ENCODE measurements around the gene SPI1. TPM values are rescaled to one million over a fixed set of nuclear protein-coding genes. Genes with fewer than 3 reads are reported as not detected.

Gene SPI1
- total and polyA plus RNA-seq, 9 donors: 3.6 to 8.2 (median 5.9) TPM

DNA sequence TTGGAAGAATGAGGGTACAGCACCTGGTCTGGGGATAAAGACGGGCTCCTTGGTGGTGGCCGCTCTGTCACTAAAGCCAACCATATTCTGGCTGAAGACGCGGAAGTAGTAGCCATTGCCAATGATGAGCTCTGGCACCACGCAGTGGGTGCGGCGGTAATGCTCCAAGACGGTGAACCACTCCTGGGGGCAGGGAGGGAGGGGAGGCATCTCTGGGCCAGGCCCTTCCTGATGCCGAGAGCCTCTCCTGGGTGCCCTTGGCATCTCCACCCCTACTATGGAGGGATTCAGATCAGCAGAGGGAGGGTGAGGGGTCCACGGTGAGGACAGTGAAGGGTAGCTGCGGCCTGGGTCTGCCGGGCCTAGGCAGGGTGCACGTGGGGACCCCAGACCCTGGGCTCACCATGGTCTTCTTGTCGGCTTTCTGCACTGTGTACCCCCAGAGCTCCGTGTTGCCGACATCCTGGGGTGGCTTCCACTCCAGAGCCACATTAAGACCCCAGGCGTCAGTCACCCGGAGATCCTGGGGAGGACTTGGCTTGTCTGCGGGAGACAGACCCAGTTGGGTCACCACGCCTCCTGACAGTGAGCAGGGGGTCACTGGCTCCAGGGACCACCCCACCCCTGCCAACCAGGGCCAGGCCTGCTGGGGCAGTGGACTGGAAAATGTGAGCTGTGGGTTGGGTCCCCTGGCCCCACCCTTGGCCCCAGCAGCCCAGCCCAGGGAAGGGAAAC lies 45.4 kb downstream of the SPI1 start:
- WGBS (ENCODE audit: insufficient coverage): 93% methylated on average over 17 of the region's 20 CpGs
- no peak overlapping the region for H3K4me3 ChIP-seq (ENCODE audit: low read length)
- DNase-seq: no peak
- H3K9me3 ChIP-seq (replicated peaks; ENCODE audit: control insufficient read depth, low read depth, low read length): no peaks in the 10 kb centered on the region
- H3K36me3 ChIP-seq (ENCODE audit: control insufficient read depth, insufficient read depth, low read length): peaks cover 22% of the 10 kb centered on the region
- no peaks in the 10 kb centered on the region for H3K27me3 ChIP-seq (ENCODE audit: control insufficient read depth, insufficient read depth, low read length)
- H3K27ac ChIP-seq (ENCODE audit: low read length): no peak overlapping the region
- H3K4me1 ChIP-seq (ENCODE audit: control insufficient read depth, insufficient read depth, low read length): peaks cover 31% of the 10 kb centered on the region

- H3K27me3 ChIP-seq (ENCODE audit: control insufficient read depth, insufficient read depth, low read length): no peaks in the 10 kb centered on the region
- H3K36me3 ChIP-seq (ENCODE audit: control insufficient read depth, insufficient read depth, low read length): peaks cover 28% of the 10 kb centered on the region
- no peak overlapping the region for H3K27ac ChIP-seq (ENCODE audit: low read length)
- 56% methylated on average over 8 of the region's 13 CpGs for WGBS (ENCODE audit: insufficient coverage)
- H3K4me3 ChIP-seq (ENCODE audit: low read length): no peak overlapping the region
- H3K9me3 ChIP-seq (replicated peaks; ENCODE audit: control insufficient read depth, low read depth, low read length): no peaks in the 10 kb centered on the region
- DNase-seq: no peak
- peaks cover 31% of the 10 kb centered on the region for H3K4me1 ChIP-seq (ENCODE audit: control insufficient read depth, insufficient read depth, low read length)
Measured at GRCh38 chr11:47332303-47332711, 46.0 kb downstream of the SPI1 start.

DNA sequence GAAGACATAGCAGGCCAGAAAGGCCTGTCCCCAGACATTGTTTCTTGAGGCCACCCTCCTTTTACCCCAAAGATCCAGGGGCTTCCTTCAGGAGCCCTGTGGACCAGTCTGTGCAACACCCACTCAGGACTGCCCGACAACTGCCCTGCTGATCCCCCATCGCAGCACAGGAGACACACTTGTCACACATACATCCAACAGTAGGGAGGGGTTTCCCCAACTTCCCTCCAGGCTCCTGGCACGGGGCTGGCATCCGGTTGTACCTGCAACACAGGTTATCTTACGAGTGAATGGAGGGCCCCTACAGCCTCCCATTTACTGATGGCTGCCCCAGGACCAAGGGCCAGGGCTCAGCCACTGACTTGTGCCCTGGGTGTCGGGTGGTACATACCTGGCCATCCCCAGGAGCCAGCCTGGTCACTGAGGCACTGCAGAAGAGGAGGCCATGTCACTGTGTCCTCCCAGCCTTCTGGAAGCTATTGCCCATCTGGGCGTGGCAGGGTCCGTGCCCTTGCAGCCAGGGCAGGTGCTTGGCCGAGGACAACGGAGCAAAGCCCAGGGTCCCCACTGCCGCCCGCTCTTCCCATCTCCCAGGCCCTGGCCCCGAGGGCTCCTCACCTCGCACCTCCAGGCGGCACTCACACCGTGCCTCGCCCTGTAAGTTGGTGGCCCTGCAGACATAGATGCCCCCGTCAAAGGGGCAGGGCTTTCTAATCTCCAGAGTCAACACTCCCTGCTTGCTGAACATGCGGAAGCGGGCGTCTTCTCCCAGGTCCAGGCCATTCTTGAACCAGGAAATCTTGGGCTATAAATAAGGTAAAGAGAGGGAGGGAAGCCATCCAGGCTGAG lies 46.7 kb downstream of the SPI1 start:
- no peaks in the 10 kb centered on the region for H3K9me3 ChIP-seq (replicated peaks; ENCODE audit: control insufficient read depth, low read depth, low read length)
- H3K36me3 ChIP-seq (ENCODE audit: control insufficient read depth, insufficient read depth, low read length): peaks cover 34% of the 10 kb centered on the region
- WGBS (ENCODE audit: insufficient coverage): 81% methylated on average over 16 of the region's 21 CpGs
- H3K4me3 ChIP-seq (ENCODE audit: low read length): no peak overlapping the region
- H3K27me3 ChIP-seq (ENCODE audit: control insufficient read depth, insufficient read depth, low read length): no peaks in the 10 kb centered on the region
- peaks cover 31% of the 10 kb centered on the region for H3K4me1 ChIP-seq (ENCODE audit: control insufficient read depth, insufficient read depth, low read length)
- H3K27ac ChIP-seq (ENCODE audit: low read length): no peak overlapping the region
- DNase-seq: no peak

DNA sequence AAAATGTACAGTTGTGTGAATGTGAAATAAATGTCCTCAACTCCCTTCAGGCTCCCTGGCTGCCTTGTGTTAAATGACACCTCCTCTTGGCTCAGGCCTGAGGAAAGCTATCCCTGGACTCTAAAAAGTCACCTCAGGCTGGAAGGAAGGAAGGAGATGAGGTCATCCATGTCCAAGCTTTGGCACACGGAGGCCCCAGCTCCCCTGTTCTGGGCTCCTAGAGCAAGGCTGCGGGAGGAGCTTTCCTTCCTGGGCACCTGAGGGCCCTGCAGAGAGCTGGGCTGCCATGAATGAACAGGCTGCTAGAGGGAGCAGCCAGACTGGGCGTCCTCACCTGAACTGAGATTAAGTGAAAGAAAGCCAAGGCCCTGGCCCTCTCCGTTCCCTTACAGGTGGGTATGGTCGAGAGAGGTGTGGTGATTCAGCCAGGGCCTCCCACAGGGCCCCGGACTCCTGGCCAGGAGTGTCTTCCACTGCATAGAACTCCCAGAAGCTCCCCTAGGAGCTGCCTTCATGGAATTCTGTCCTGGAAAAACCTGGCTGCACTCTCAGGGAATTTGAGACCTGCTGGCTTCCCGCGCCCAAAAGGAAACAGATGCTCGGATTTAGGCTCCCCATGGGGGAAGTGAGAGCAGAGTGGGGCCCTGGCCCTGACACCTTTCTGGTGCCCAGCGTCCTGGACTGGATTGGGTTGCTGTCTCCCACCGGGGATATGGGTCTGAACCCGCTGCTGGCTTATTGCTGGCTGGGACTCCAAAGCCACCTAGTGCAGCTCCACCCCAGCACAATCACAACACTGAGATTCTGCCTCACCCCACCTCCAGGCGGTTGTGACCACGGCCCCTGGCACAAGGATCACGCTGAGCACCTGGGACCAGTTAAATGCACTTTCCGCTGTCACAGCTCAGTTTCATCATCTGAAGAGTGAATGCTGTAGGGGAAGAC lies 48.1 kb downstream of the SPI1 start:
- Histone ChIP-seq H3K4me3 (ENCODE audit: low read length) (no peak overlapping the region), H3K27ac (ENCODE audit: low read length) (peak overlapping the region; percentile 60)
- WGBS (ENCODE audit: insufficient coverage): 29% methylated on average over 12 of the region's 16 CpGs

DNA sequence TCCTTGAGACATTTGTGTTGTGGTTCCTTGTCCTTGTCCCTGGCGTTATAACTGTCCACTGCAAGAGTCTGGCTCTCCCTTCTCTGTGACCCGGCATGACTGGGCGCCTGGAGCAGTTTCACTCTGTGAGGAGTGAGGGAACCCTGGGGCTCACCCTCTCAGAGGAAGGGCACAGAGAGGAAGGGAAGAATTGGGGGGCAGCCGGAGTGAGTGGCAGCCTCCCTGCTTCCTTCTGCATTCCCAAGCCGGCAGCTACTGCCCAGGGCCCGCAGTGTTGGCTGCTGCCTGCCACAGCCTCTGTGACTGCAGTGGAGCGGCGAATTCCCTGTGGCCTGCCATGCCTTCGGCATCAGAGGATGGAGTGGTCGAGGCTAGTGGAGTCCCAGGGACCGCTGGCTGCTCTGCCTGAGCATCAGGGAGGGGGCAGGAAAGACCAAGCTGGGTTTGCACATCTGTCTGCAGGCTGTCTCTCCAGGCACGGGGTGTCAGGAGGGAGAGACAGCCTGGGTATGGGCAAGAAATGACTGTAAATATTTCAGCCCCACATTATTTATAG lies 48.8 kb downstream of the SPI1 start:
- Histone ChIP-seq H3K4me1 (ENCODE audit: control insufficient read depth, insufficient read depth, low read length) (peaks cover 31% of the 10 kb centered on the region), H3K9me3 (replicated peaks; ENCODE audit: control insufficient read depth, low read depth, low read length) (no peaks in the 10 kb centered on the region), H3K36me3 (ENCODE audit: control insufficient read depth, insufficient read depth, low read length) (peaks cover 50% of the 10 kb centered on the region), H3K27ac (ENCODE audit: low read length) (peak overlapping the region; percentile 16), H3K27me3 (ENCODE audit: control insufficient read depth, insufficient read depth, low read length) (no peaks in the 10 kb centered on the region), H3K4me3 (ENCODE audit: low read length) (no peak overlapping the region)
- no peak for DNase-seq
- 48% methylated on average over 8 of the region's 12 CpGs for WGBS (ENCODE audit: insufficient coverage)

More for the DNA sequence above, 48.1 kb downstream of the SPI1 start:
- H3K36me3 ChIP-seq (ENCODE audit: control insufficient read depth, insufficient read depth, low read length): peaks cover 49% of the 10 kb centered on the region
- H3K4me1 ChIP-seq (ENCODE audit: control insufficient read depth, insufficient read depth, low read length): peaks cover 31% of the 10 kb centered on the region
- H3K27me3 ChIP-seq (ENCODE audit: control insufficient read depth, insufficient read depth, low read length): no peaks in the 10 kb centered on the region
- DNase-seq: peak; percentile 78
- no peaks in the 10 kb centered on the region for H3K9me3 ChIP-seq (replicated peaks; ENCODE audit: control insufficient read depth, low read depth, low read length)

GRCh38 chr11:47328449-47329390 lies 49.6 kb downstream of the SPI1 start:
- H3K9me3 ChIP-seq (replicated peaks; ENCODE audit: control insufficient read depth, low read depth, low read length): no peaks in the 10 kb centered on the region
- H3K4me3 ChIP-seq (ENCODE audit: low read length): no peak overlapping the region
- 88% methylated on average over 20 of the region's 29 CpGs for WGBS (ENCODE audit: insufficient coverage)
- no peaks in the 10 kb centered on the region for H3K27me3 ChIP-seq (ENCODE audit: control insufficient read depth, insufficient read depth, low read length)
- H3K4me1 ChIP-seq (ENCODE audit: control insufficient read depth, insufficient read depth, low read length): peaks cover 31% of the 10 kb centered on the region
- no peak for DNase-seq
- H3K27ac ChIP-seq (ENCODE audit: low read length): no peak overlapping the region
- H3K36me3 ChIP-seq (ENCODE audit: control insufficient read depth, insufficient read depth, low read length): peaks cover 50% of the 10 kb centered on the region

DNA sequence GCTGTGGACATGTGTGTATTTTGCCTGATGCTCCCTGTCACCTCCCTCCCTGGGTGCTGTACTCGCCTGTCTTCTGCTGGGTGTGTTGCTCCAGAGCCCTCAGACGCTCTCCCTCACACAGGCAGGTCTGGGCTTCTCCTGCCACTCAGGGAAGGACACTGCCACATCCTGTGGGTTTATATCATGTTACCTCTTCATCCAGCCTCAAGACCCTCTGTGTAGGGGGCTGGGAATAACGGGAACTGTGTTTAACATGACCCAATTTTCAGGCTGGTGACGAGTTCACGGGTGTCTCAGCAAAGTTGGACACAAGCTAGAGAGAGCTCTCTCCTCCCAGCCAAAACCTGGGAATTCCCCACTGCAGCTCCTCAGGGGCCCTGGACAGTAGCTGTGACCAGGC lies 50.4 kb downstream of the SPI1 start:
- 86% methylated on average over 3 of the region's 5 CpGs for WGBS (ENCODE audit: insufficient coverage)
- peaks cover 31% of the 10 kb centered on the region for H3K4me1 ChIP-seq (ENCODE audit: control insufficient read depth, insufficient read depth, low read length)
- H3K36me3 ChIP-seq (ENCODE audit: control insufficient read depth, insufficient read depth, low read length): peaks cover 54% of the 10 kb centered on the region

GRCh38 chr11:47327025-47327424 lies 51.3 kb downstream of the SPI1 start:
- DNase-seq: no peak
- Histone ChIP-seq H3K4me1 (ENCODE audit: control insufficient read depth, insufficient read depth, low read length) (peaks cover 29% of the 10 kb centered on the region), H3K36me3 (ENCODE audit: control insufficient read depth, insufficient read depth, low read length) (peaks cover 60% of the 10 kb centered on the region), H3K27ac (ENCODE audit: low read length) (no peak overlapping the region), H3K27me3 (ENCODE audit: control insufficient read depth, insufficient read depth, low read length) (no peaks in the 10 kb centered on the region), H3K9me3 (replicated peaks; ENCODE audit: control insufficient read depth, low read depth, low read length) (no peaks in the 10 kb centered on the region), H3K4me3 (ENCODE audit: low read length) (no peak overlapping the region)
- WGBS (ENCODE audit: insufficient coverage): 91% methylated on average over 12 of the region's 13 CpGs

More for the DNA sequence above, 50.4 kb downstream of the SPI1 start:
- DNase-seq: no peak
- no peaks in the 10 kb centered on the region for H3K9me3 ChIP-seq (replicated peaks; ENCODE audit: control insufficient read depth, low read depth, low read length)
- no peak overlapping the region for H3K27ac ChIP-seq (ENCODE audit: low read length)
- no peaks in the 10 kb centered on the region for H3K27me3 ChIP-seq (ENCODE audit: control insufficient read depth, insufficient read depth, low read length)
- no peak overlapping the region for H3K4me3 ChIP-seq (ENCODE audit: low read length)

- no peak overlapping the region for H3K27ac ChIP-seq (ENCODE audit: low read length)
- WGBS (ENCODE audit: insufficient coverage): 91% methylated on average over 6 of the region's 12 CpGs
Measured at GRCh38 chr11:47326198-47326597, 52.1 kb downstream of the SPI1 start.

More at GRCh38 chr11:47326198-47326597, 52.1 kb downstream of the SPI1 start:
- H3K4me3 ChIP-seq (ENCODE audit: low read length): no peak overlapping the region
- peaks cover 66% of the 10 kb centered on the region for H3K36me3 ChIP-seq (ENCODE audit: control insufficient read depth, insufficient read depth, low read length)
- H3K9me3 ChIP-seq (replicated peaks; ENCODE audit: control insufficient read depth, low read depth, low read length): no peaks in the 10 kb centered on the region
- H3K4me1 ChIP-seq (ENCODE audit: control insufficient read depth, insufficient read depth, low read length): peaks cover 23% of the 10 kb centered on the region
- DNase-seq: no peak
- H3K27me3 ChIP-seq (ENCODE audit: control insufficient read depth, insufficient read depth, low read length): no peaks in the 10 kb centered on the region
